ENCODE results near the gene GDPD3.

Gene GDPD3

DNA sequence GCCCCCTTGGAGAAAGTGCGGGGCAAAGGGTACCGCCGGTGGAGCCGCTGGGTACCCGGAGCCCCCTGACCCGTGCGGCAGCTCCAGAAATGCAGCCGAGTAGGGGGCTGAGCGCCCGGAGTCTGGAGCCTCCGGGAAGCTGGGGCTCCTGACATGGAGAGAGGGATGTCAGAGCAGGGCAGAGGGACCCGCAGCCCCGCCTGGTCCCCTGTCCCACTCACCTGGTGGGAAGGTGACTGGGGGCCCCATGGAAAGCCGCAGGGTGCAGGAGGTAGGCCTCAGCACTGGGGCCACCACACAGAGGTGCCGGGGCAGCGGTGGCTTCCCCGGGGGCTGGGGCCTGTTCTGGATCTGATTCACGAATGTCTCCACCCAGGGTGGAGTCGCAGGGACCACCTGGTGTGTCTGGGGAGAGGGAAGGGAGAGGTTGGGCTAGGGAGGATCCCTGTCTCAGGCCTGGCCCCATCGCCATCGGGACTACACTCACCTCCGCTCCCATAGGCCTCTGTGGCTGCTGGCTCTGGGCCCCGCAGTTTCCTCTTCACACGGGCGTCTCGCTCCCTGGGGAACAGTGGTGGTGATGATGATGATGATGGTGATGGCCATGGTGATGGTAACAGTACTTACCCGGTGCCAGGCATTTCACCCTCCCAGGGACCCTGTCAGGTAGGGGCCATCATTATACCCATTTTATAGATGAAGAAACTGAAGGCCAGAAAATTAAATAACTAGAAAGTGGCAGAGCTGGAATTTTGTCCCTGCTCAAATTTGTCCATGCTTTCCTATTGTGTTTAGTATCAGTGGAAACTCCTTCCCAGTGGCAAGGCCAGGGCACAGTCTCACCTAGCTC lies 26.8 kb downstream of the GDPD3 start:
- no peaks in the 10 kb centered on the region for H3K9me3 ChIP-seq (ENCODE audit: control insufficient read depth in 2 of 2, low read length in 2 of 2)
- no peaks in the 10 kb centered on the region for H3K27me3 ChIP-seq (ENCODE audit: control insufficient read depth in 2 of 2, insufficient read depth in 2 of 2, low read length in 2 of 2)
- no peak overlapping the region for H3K4me3 ChIP-seq (ENCODE audit: low read length in 2 of 2)
- H3K27ac ChIP-seq (ENCODE audit: low read depth in 2 of 2, low read length in 2 of 2) = no peak overlapping the region
- peaks cover 30 to 32% of the 10 kb centered on the region in 2 donors for H3K36me3 ChIP-seq (ENCODE audit: control insufficient read depth in 2 of 2, insufficient read depth in 2 of 2, low read length in 2 of 2)
- no peak overlapping the region for H3K9ac ChIP-seq (ENCODE audit: low read depth in 1 of 2, low read length in 2 of 2)
- H3K4me1 ChIP-seq (ENCODE audit: control insufficient read depth in 2 of 2, insufficient read depth in 2 of 2, low read length in 2 of 2) = peaks cover 3 to 6% of the 10 kb centered on the region in 2 donors

DNA sequence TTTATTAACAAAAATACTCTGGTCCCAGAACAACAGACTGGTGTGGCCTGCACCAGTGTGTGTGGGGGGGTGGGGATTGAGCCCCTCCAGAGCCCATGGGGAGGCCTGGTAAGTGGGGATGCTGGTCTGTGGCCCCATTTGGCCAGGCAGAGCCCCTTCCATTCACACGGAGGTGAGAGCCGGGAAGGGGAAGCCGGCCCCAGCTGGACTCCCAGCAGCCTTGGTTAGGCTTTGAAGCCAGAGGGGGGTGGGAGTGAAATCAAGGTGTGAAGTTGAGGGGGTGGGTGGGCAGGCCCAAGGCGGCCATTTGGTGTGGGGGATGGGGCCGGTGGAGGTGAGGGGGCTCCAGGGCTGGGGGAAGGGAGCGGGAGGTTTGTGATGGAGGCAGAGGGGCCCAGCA lies 27.5 kb downstream of the GDPD3 start:
- H3K27ac ChIP-seq (ENCODE audit: low read depth in 2 of 2, low read length in 2 of 2) = no peak overlapping the region
- no peaks in the 10 kb centered on the region for H3K27me3 ChIP-seq (ENCODE audit: control insufficient read depth in 2 of 2, insufficient read depth in 2 of 2, low read length in 2 of 2)
- no peaks in the 10 kb centered on the region for H3K4me1 ChIP-seq (ENCODE audit: control insufficient read depth in 2 of 2, insufficient read depth in 2 of 2, low read length in 2 of 2)
- H3K36me3 ChIP-seq (ENCODE audit: control insufficient read depth in 2 of 2, insufficient read depth in 2 of 2, low read length in 2 of 2) = peaks cover 35 to 38% of the 10 kb centered on the region in 2 donors
- no peak overlapping the region for H3K9ac ChIP-seq (ENCODE audit: low read depth in 1 of 2, low read length in 2 of 2)
- H3K9me3 ChIP-seq (ENCODE audit: control insufficient read depth in 2 of 2, low read length in 2 of 2) = no peaks in the 10 kb centered on the region
- H3K4me3 ChIP-seq (ENCODE audit: low read length in 2 of 2) = no peak overlapping the region

DNA sequence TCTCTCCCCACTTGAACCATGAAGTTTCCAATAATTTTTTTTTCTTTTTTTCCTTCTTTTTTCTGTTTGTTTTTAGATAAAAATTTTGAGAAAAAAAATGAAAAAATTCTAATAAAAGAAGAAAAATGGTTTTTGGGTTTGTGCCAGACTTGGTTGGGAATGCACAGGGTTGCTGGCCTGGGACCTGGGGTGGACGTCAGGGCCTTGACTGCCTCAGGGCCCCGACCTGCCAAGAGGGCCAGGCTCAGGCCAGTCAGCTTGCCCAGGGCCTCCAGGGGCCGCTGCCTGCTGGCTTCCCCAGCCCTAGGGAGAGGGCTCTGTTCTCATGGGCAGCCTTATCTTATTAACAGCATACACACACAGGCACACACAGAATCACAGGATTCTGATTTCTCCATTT lies 28.1 kb downstream of the GDPD3 start:
- no peak overlapping the region for H3K4me3 ChIP-seq (ENCODE audit: low read length in 2 of 2)
- no peaks in the 10 kb centered on the region for H3K27me3 ChIP-seq (ENCODE audit: control insufficient read depth in 2 of 2, insufficient read depth in 2 of 2, low read length in 2 of 2)
- H3K9me3 ChIP-seq (ENCODE audit: control insufficient read depth in 2 of 2, low read length in 2 of 2) = no peaks in the 10 kb centered on the region
- H3K9ac ChIP-seq (ENCODE audit: low read depth in 1 of 2, low read length in 2 of 2) = no peak overlapping the region
- H3K36me3 ChIP-seq (ENCODE audit: control insufficient read depth in 2 of 2, insufficient read depth in 2 of 2, low read length in 2 of 2) = peaks cover 37 to 40% of the 10 kb centered on the region in 2 donors
- no peak overlapping the region for H3K27ac ChIP-seq (ENCODE audit: low read depth in 2 of 2, low read length in 2 of 2)
- H3K4me1 ChIP-seq (ENCODE audit: control insufficient read depth in 2 of 2, insufficient read depth in 2 of 2, low read length in 2 of 2) = no peaks in the 10 kb centered on the region

DNA sequence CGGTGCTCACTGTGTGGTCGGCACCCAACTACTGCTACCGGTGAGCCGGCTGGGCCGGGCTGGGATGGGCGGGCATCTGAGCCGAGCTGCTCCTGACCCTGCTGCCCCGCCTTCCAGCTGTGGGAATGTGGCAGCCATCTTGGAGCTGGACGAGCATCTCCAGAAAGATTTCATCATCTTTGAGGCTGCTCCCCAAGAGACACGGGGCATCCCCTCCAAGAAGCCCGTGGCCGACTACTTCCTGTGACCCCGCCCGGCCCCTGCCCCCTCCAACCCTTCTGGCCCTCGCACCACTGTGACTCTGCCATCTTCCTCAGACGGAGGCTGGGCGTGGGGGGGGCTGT lies 28.5 kb downstream of the GDPD3 start:
- Histone ChIP-seq H3K27ac (ENCODE audit: low read depth in 2 of 2, low read length in 2 of 2) (no peak overlapping the region), H3K36me3 (ENCODE audit: control insufficient read depth in 2 of 2, insufficient read depth in 2 of 2, low read length in 2 of 2) (peaks cover 40 to 41% of the 10 kb centered on the region in 2 donors), H3K27me3 (ENCODE audit: control insufficient read depth in 2 of 2, insufficient read depth in 2 of 2, low read length in 2 of 2) (no peaks in the 10 kb centered on the region), H3K9ac (ENCODE audit: low read depth in 1 of 2, low read length in 2 of 2) (no peak overlapping the region), H3K4me3 (ENCODE audit: low read length in 2 of 2) (no peak overlapping the region), H3K4me1 (ENCODE audit: control insufficient read depth in 2 of 2, insufficient read depth in 2 of 2, low read length in 2 of 2) (no peaks in the 10 kb centered on the region), H3K9me3 (ENCODE audit: control insufficient read depth in 2 of 2, low read length in 2 of 2) (no peaks in the 10 kb centered on the region)

DNA sequence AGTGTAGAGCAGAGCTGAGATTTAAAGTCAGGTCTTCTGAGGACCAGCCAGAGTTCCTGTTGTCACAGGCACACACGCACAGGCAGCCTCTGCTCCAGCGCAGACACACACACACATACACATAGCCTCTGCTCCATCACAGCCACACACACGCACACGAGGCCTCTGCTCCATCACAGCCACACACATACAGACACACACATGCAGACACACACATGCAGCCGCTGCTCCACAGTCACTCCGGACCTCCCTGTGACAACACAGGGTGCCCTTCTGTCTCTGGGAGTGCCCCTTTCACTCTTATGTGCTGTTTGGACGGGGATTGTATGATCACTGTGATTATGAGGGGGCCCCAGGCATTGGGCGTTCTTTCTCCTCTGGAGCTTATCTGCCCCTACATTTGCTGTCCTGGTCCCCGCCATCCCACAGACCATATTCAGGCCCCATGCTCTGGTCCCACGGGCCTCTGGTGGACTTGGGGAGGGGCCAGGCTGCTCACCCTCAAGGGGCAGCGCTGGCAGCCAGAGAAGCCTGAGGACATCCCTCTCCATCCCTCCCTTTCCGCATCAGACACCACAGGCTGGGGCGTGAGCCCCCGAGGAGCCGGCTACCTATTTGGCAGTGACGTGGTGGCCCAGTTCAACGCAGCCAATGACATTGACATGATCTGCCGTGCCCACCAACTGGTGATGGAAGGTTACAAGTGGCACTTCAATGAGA lies 29.1 kb downstream of the GDPD3 start:
- Histone ChIP-seq H3K9ac (ENCODE audit: low read depth in 1 of 2, low read length in 2 of 2) (no peak overlapping the region), H3K4me1 (ENCODE audit: control insufficient read depth in 2 of 2, insufficient read depth in 2 of 2, low read length in 2 of 2) (no peaks in the 10 kb centered on the region), H3K27ac (ENCODE audit: low read depth in 2 of 2, low read length in 2 of 2) (no peak overlapping the region), H3K27me3 (ENCODE audit: control insufficient read depth in 2 of 2, insufficient read depth in 2 of 2, low read length in 2 of 2) (no peaks in the 10 kb centered on the region), H3K36me3 (ENCODE audit: control insufficient read depth in 2 of 2, insufficient read depth in 2 of 2, low read length in 2 of 2) (peaks cover 44 to 46% of the 10 kb centered on the region in 2 donors), H3K4me3 (ENCODE audit: low read length in 2 of 2) (no peak overlapping the region), H3K9me3 (ENCODE audit: control insufficient read depth in 2 of 2, low read length in 2 of 2) (no peaks in the 10 kb centered on the region)

DNA sequence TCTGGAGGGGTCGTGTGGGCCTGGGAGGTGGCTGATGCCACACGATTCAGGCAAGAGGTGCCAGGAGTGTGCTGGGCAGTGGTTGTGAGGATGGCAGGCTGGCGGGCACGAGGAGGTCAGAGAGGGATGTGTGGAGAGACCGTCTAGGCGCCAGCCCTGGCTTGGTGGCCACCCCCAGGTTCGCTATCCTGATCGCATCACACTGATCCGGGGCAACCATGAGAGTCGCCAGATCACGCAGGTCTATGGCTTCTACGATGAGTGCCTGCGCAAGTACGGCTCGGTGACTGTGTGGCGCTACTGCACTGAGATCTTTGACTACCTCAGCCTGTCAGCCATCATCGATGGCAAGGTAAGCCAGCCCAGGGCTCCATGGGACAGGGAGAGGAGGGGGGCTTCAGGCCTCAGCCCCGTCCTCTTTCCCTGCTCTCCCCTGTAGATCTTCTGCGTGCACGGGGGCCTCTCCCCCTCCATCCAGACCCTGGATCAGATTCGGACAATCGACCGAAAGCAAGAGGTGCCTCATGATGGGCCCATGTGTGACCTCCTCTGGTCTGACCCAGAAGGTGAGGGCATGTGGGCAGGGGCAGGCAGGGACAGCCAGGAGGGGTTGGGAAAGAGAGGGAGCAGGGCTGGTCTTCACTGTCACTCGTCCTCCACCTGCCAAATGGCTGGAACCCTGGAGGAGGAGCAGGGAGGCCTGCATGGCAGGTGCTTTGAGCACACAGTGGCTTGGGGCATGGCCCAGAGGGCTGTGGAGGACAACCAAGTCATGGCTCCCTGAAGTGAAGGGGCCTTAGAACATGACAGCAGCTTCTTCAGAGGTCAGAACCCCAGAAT lies 29.9 kb downstream of the GDPD3 start:
- H3K27ac ChIP-seq (ENCODE audit: low read depth in 2 of 2, low read length in 2 of 2) = no peak overlapping the region
- H3K36me3 ChIP-seq (ENCODE audit: control insufficient read depth in 2 of 2, insufficient read depth in 2 of 2, low read length in 2 of 2) = peaks cover 49 to 51% of the 10 kb centered on the region in 2 donors
- no peaks in the 10 kb centered on the region for H3K4me1 ChIP-seq (ENCODE audit: control insufficient read depth in 2 of 2, insufficient read depth in 2 of 2, low read length in 2 of 2)
- H3K27me3 ChIP-seq (ENCODE audit: control insufficient read depth in 2 of 2, insufficient read depth in 2 of 2, low read length in 2 of 2) = no peaks in the 10 kb centered on the region
- H3K4me3 ChIP-seq (ENCODE audit: low read length in 2 of 2) = no peak overlapping the region
- no peaks in the 10 kb centered on the region for H3K9me3 ChIP-seq (ENCODE audit: control insufficient read depth in 2 of 2, low read length in 2 of 2)
- H3K9ac ChIP-seq (ENCODE audit: low read depth in 1 of 2, low read length in 2 of 2) = no peak overlapping the region

DNA sequence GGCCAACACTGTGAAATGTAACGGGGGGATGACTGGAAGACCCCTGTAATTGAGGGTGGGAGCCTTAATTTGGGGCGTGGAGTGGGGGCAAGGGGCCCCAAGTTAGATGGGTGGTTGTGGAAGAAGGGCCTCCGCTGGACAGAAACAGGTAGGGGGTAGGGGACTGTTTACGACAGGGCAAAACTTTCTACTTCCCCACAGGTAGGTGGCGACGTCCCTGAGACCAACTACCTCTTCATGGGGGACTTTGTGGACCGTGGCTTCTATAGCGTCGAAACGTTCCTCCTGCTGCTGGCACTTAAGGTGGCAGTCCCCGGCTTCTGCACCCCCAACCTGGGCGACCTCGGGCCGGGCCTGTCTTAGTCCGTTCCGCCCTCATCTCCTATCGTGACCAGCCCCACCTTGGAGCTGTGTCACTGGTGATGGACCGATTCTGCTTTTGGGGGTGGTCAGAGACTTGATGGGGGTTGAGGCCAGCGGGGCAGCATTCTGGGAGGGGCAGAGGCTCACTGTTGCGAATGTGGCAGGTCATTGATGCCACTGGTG lies 30.7 kb downstream of the GDPD3 start:
- Histone ChIP-seq H3K9me3 (ENCODE audit: control insufficient read depth in 2 of 2, low read length in 2 of 2) (no peaks in the 10 kb centered on the region), H3K4me1 (ENCODE audit: control insufficient read depth in 2 of 2, insufficient read depth in 2 of 2, low read length in 2 of 2) (peaks cover 0 to under 1% of the 10 kb centered on the region in 2 donors), H3K27me3 (ENCODE audit: control insufficient read depth in 2 of 2, insufficient read depth in 2 of 2, low read length in 2 of 2) (no peaks in the 10 kb centered on the region), H3K27ac (ENCODE audit: low read depth in 2 of 2, low read length in 2 of 2) (no peak overlapping the region), H3K36me3 (ENCODE audit: control insufficient read depth in 2 of 2, insufficient read depth in 2 of 2, low read length in 2 of 2) (peaks cover 57 to 59% of the 10 kb centered on the region in 2 donors), H3K9ac (ENCODE audit: low read depth in 1 of 2, low read length in 2 of 2) (no peak overlapping the region), H3K4me3 (ENCODE audit: low read length in 2 of 2) (no peak overlapping the region)

DNA sequence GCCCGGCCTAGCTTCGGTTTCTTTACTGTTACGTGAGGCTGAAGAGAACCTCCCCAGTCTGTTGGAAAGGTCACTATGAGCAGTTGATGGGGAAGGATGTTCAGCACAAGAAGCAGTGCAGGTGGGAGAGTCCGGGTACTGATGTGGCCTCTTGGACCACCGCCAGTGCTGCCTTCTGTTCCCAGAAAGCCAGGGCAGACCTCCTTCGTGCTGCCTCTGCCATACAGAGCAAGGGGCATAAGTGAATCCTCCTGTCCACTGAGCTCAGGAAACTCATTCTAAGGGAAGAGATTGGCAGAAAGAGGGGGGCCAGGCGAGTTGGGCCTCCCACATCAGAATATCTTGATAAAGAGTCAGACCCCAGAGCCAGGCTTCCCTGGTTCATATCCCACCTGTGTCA lies 33.9 kb downstream of the GDPD3 start:
- H3K27ac ChIP-seq (ENCODE audit: low read depth in 2 of 2, low read length in 2 of 2) = no peak overlapping the region
- peaks cover 52 to 61% of the 10 kb centered on the region in 2 donors for H3K36me3 ChIP-seq (ENCODE audit: control insufficient read depth in 2 of 2, insufficient read depth in 2 of 2, low read length in 2 of 2)
- no peak overlapping the region for H3K4me3 ChIP-seq (ENCODE audit: low read length in 2 of 2)
- H3K9me3 ChIP-seq (ENCODE audit: control insufficient read depth in 2 of 2, low read length in 2 of 2) = no peaks in the 10 kb centered on the region
- H3K9ac ChIP-seq (ENCODE audit: low read depth in 1 of 2, low read length in 2 of 2) = no peak overlapping the region
- H3K27me3 ChIP-seq (ENCODE audit: control insufficient read depth in 2 of 2, insufficient read depth in 2 of 2, low read length in 2 of 2) = no peaks in the 10 kb centered on the region
- peaks cover 9 to 14% of the 10 kb centered on the region in 2 donors for H3K4me1 ChIP-seq (ENCODE audit: control insufficient read depth in 2 of 2, insufficient read depth in 2 of 2, low read length in 2 of 2)

DNA sequence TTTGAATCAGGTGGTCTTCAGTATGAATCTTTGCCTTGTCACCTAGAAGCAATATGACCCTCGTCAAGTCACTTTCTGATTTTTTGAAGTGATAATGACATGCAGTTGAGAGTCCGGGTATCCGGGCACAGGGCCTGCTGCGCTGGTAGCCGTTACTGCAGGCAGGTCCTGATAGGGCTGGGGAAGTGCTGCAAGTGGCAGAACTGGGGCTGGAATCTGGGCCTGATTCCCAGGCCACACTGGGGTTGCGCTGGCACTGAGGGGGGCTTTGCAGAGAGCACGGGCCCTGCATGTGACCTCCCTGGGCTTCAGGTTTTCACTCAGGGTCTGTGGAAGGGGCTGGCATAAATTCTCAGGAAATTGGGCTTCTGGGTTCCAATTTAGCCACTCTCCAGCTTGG lies 34.6 kb downstream of the GDPD3 start:
- no peak overlapping the region for H3K27ac ChIP-seq (ENCODE audit: low read depth in 2 of 2, low read length in 2 of 2)
- H3K4me1 ChIP-seq (ENCODE audit: control insufficient read depth in 2 of 2, insufficient read depth in 2 of 2, low read length in 2 of 2) = peaks cover 9 to 14% of the 10 kb centered on the region in 2 donors
- H3K27me3 ChIP-seq (ENCODE audit: control insufficient read depth in 2 of 2, insufficient read depth in 2 of 2, low read length in 2 of 2) = no peaks in the 10 kb centered on the region
- no peaks in the 10 kb centered on the region for H3K9me3 ChIP-seq (ENCODE audit: control insufficient read depth in 2 of 2, low read length in 2 of 2)
- H3K36me3 ChIP-seq (ENCODE audit: control insufficient read depth in 2 of 2, insufficient read depth in 2 of 2, low read length in 2 of 2) = peaks cover 44 to 54% of the 10 kb centered on the region in 2 donors
- H3K9ac ChIP-seq (ENCODE audit: low read depth in 1 of 2, low read length in 2 of 2) = no peak overlapping the region
- no peak overlapping the region for H3K4me3 ChIP-seq (ENCODE audit: low read length in 2 of 2)

Data from mucosa of rectum (tissue), 2 donors.